GM21381 (cell line): ENCODE results near the gene MINDY4.

ENCODE experiments used
- ATAC-seq: cut with Tn5 transposase; IDR thresholded peaks from one replicate; pipeline ENCODE4 v1.9.1; 2021; ENCODE audit warnings: mild to moderate bottlenecking, moderate library complexity; ENCODE audit not compliant: unreplicated experiment

MINDY4 gene

GRCh38 chr7:30871655-30872054, 100.4 kb downstream of the MINDY4 start:
- no peak for ATAC-seq

- no peak for ATAC-seq
These were observed 102.0 kb downstream of the MINDY4 start for GRCh38 chr7:30873207-30873606.

GRCh38 chr7:30873656-30874055, 102.4 kb downstream of the MINDY4 start:
- no peak for ATAC-seq

GRCh38 chr7:30874656-30875302, 103.6 kb downstream of the MINDY4 start:
- ATAC-seq = no peak

GRCh38 chr7:30877015-30877769, 106.0 kb downstream of the MINDY4 start:
- no peak for ATAC-seq

- no peak for ATAC-seq
These were observed 106.8 kb downstream of the MINDY4 start for GRCh38 chr7:30877993-30878392.

- ATAC-seq = no peak
These were observed 108.2 kb downstream of the MINDY4 start for GRCh38 chr7:30879139-30880124.

GRCh38 chr7:30880125-30880720, 109.0 kb downstream of the MINDY4 start:
- ATAC-seq = no peak

- no peak for ATAC-seq
These were observed 109.7 kb downstream of the MINDY4 start for GRCh38 chr7:30880941-30881340.

GRCh38 chr7:30881448-30881847, 110.2 kb downstream of the MINDY4 start:
- ATAC-seq = no peak

- ATAC-seq = no peak
These were observed 113.7 kb downstream of the MINDY4 start for GRCh38 chr7:30884881-30885280.

- ATAC-seq = no peak
These were observed 115.4 kb downstream of the MINDY4 start for GRCh38 chr7:30886608-30887011.

GRCh38 chr7:30887464-30887872, 116.3 kb downstream of the MINDY4 start:
- ATAC-seq = no peak

- ATAC-seq = no peak
These were observed 117.5 kb downstream of the MINDY4 start for GRCh38 chr7:30888747-30889146.

GRCh38 chr7:30890226-30890625, 119.0 kb downstream of the MINDY4 start:
- ATAC-seq = no peak

GRCh38 chr7:30893357-30893756, 122.1 kb downstream of the MINDY4 start:
- no peak for ATAC-seq

- no peak for ATAC-seq
These were observed 122.8 kb downstream of the MINDY4 start for GRCh38 chr7:30894009-30894408.

- no peak for ATAC-seq
These were observed 123.8 kb downstream of the MINDY4 start for GRCh38 chr7:30894866-30895605.

- no peak for ATAC-seq
These were observed 124.8 kb downstream of the MINDY4 start for GRCh38 chr7:30896036-30896435.
